ENCODE measurements around the gene TMEM18.

TMEM18 gene

GRCh38 chr2:675982-676646 is 1.1 kb downstream of the TMEM18 start:
- in situ Hi-C loops (cut with HindIII; ENCODE audit: low pct_ligation_motif_present, low pct_unique_long_range_greater_than_20kb, low sequenced_read_pairs) = no loop called here
- peak; percentile 90 for DNase-seq

DNA sequence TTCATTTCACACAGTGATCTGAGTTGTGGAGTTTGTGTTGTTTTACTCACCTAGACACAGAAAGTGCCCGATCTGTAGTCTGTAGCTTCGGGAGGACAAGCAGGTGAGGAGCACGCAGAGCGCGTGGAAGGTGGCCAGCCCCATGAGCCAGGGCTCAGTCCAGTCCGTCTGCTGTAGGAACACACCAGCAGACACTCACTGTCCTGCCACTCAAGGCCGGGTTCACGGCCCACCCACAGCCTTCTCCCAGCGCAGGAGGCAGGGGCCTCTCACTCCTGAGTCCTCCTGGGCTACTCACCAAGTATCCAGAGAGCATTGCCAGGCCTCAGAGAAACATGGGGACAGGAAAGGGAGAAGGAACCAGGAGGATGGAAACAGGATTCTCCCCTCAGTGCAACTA is 1.7 kb downstream of the TMEM18 start:
- DNase-seq = no peak
- in situ Hi-C loops (cut with HindIII; ENCODE audit: low pct_ligation_motif_present, low pct_unique_long_range_greater_than_20kb, low sequenced_read_pairs) = no loop called here

DNA sequence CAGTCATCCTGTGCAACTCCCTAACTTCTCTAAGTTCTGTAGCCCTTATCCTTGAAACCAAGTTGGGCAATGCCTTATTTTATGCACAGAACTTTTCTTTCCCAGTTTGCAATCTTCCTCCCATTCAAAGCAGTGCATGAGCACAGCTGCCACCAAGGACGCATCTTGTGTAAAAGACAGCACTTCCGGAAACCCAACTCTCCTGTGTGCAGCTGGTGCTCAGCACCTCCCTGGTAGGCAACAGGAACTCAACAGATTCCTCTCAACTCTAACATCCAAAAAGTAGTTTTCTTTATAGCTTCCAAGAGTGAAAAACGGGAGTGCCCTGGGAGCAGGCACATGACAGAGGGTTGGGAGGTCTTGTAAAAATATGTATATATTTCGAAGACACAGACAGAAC is 2.2 kb downstream of the TMEM18 start:
- in situ Hi-C loops (cut with HindIII; ENCODE audit: low pct_ligation_motif_present, low pct_unique_long_range_greater_than_20kb, low sequenced_read_pairs) = no loop called here

DNA sequence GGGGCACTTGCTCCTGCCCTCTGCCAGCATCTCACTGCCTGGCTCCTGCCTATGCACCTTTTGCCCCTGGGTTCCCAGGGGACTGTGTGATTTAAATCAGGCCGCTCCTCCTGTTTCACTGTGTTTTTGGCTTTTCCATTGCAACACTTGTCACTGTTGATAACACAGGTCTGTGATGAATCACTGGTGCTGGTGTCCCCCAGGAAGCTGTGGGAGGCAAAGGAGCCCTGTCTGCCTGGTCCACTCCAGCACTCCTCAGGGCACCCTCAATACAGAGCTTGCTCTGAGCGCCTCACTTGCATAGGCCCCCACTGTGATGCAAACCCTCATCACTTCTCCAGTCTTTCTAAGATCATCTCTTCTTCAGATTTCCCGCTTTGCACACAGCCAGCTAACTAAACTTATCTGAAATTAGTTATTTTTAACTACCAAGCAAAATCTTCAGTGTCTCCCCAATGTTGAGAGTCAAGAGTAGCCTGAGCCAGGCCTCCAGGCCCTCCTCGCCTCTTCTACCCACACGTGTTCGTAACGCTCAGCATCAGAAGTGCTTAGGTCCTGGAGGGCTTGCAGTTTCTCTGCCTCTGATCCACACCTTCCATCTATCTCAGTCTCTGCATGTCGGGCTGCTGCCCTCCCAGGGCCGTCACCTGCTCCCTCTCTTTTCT is 2.8 kb downstream of the TMEM18 start:
- in situ Hi-C loops (cut with HindIII; ENCODE audit: low pct_ligation_motif_present, low pct_unique_long_range_greater_than_20kb, low sequenced_read_pairs) = no loop called here
- DNase-seq = no peak

More for the DNA sequence above, 2.2 kb downstream of the TMEM18 start:
- DNase-seq = no peak

- peak; percentile 22 for DNase-seq
- in situ Hi-C loops (cut with HindIII; ENCODE audit: low pct_ligation_motif_present, low pct_unique_long_range_greater_than_20kb, low sequenced_read_pairs) = no loop called here
Measured at GRCh38 chr2:673615-674320, 3.4 kb downstream of the TMEM18 start.

GRCh38 chr2:673016-673415 is 4.2 kb downstream of the TMEM18 start:
- no peak for DNase-seq
- in situ Hi-C loops (cut with HindIII; ENCODE audit: low pct_ligation_motif_present, low pct_unique_long_range_greater_than_20kb, low sequenced_read_pairs) = no loop called here

GRCh38 chr2:672606-672905 is 4.7 kb downstream of the TMEM18 start:
- no peak for DNase-seq
- in situ Hi-C loops (cut with HindIII; ENCODE audit: low pct_ligation_motif_present, low pct_unique_long_range_greater_than_20kb, low sequenced_read_pairs) = no loop called here

GRCh38 chr2:671787-672605 is 5.2 kb downstream of the TMEM18 start:
- DNase-seq = no peak
- in situ Hi-C loops (cut with HindIII; ENCODE audit: low pct_ligation_motif_present, low pct_unique_long_range_greater_than_20kb, low sequenced_read_pairs) = no loop called here

GRCh38 chr2:671072-671471 is 6.1 kb downstream of the TMEM18 start:
- in situ Hi-C loops (cut with HindIII; ENCODE audit: low pct_ligation_motif_present, low pct_unique_long_range_greater_than_20kb, low sequenced_read_pairs) = no loop called here
- DNase-seq = no peak

GRCh38 chr2:670637-671036 is 6.6 kb downstream of the TMEM18 start:
- DNase-seq = no peak
- in situ Hi-C loops (cut with HindIII; ENCODE audit: low pct_ligation_motif_present, low pct_unique_long_range_greater_than_20kb, low sequenced_read_pairs) = no loop called here

DNA sequence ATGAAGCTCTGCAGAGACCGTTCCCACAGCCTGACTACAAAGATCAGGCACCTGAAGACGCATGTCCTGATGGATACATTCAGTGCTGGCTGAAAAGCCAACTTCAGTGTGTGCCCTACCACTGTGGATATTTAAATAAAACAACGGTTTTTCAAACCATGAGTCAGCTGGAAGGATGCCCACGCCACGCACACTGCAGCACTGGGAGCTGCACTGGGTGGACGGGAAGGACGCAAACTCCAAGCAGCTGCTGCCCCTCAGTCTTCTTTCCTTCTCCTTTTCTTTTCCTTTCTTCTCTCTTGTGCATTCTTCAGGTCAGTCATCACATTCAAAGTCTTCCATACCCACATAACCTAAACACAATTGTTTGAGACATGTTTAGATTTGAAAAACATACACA is 7.9 kb downstream of the TMEM18 start:
- in situ Hi-C loops (cut with HindIII; ENCODE audit: low pct_ligation_motif_present, low pct_unique_long_range_greater_than_20kb, low sequenced_read_pairs) = no loop called here
- peak; percentile 33 for DNase-seq

DNA sequence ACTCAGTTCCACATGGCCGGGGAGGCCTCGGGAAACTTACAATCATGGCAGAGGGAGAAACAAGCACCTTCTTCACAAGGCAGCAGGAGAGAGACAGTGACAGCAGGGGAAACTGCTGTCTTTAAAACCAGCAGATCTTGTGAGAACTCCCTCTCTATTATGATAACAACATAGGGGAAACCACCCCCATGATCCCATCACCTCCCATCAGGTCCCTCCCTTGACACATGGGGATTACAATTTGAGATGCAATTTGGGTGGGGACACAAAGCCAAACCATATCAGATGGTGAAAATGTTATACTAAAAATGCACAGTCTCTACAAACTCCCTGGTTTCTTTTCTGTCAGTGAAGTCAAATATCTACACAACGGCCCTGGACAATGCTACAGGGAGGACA is 9.2 kb downstream of the TMEM18 start:
- in situ Hi-C loops (cut with HindIII; ENCODE audit: low pct_ligation_motif_present, low pct_unique_long_range_greater_than_20kb, low sequenced_read_pairs) = no loop called here
- DNase-seq = no peak

DNA sequence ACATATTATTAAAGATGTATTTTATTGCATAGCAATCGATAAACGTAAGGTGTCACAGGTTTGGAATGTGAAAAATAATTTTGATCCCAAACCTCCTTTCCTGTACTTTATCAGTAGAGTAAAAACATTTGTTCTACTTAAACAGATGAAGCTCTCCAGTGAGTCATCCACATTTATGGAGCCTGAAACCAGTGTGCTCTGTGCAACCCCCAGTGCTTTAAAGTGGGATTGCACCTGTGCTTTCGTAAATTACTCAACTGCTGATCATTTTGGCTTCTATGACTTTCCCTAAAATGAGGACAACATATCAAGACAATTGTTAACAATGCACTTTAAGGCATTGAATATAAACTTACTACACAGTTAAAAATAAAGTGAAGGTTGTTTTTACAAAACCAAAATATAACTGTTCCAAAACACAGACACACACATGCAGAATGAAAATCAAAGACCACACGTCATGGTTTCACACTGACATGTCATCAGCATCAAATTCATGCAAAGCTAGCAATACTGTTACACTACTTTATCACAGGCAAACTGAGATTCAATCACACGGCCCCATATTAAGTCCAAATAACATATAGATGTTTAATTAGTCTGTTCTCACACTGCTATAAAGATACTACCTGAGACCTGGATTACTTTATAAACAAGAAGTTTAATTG is 9.7 kb downstream of the TMEM18 start:
- peak; percentile 81 for DNase-seq
- in situ Hi-C loops (cut with HindIII; ENCODE audit: low pct_ligation_motif_present, low pct_unique_long_range_greater_than_20kb, low sequenced_read_pairs) = no loop called here

DNA sequence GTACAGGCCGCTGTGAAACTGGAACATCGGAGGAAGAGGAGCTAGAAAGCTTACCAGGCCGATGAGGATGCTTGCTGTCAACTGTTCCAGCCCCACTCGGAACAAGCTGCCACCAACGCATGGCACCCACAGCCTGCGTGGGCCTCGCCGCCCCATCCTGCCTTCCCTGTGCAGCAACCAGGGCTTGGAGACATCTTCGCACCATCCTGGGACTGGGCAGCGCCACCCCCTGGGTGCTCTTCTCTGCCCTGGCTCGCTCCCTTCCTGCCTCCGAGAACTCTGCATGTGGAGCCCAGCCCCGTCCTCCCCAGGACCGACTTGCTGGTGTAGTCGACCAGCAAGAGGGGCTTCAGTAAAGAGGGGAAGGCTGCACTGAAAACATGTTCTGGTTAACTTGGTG is 10.8 kb downstream of the TMEM18 start:
- in situ Hi-C loops (cut with HindIII; ENCODE audit: low pct_ligation_motif_present, low pct_unique_long_range_greater_than_20kb, low sequenced_read_pairs) = no loop called here
- DNase-seq = no peak

GRCh38 chr2:665340-666073 is 11.7 kb downstream of the TMEM18 start:
- in situ Hi-C loops (cut with HindIII; ENCODE audit: low pct_ligation_motif_present, low pct_unique_long_range_greater_than_20kb, low sequenced_read_pairs) = no loop called here

GRCh38 chr2:664063-664462 is 13.1 kb downstream of the TMEM18 start:
- no peak for DNase-seq
- in situ Hi-C loops (cut with HindIII; ENCODE audit: low pct_ligation_motif_present, low pct_unique_long_range_greater_than_20kb, low sequenced_read_pairs) = no loop called here

More at GRCh38 chr2:665340-666073, 11.7 kb downstream of the TMEM18 start:
- DNase-seq = no peak

DNA sequence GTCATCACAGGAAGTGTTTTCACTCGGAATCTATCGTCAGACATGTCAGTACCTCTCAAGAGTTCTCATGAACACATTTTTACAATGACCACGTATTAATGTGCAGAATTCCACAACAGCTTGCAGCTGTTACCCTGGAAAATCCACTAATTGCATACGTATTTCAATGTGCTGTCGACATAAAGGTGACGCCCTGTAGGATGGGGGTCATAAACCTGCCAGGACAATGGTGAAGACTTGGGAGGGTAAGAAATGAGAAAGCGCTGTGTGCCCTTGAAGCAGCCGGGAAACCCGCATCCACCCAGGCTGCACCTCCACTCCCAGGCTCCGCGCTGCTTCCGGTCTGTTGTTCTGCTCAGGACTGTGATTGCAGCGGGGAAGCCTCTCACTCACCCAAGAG is 14.0 kb downstream of the TMEM18 start:
- in situ Hi-C loops (cut with HindIII; ENCODE audit: low pct_ligation_motif_present, low pct_unique_long_range_greater_than_20kb, low sequenced_read_pairs) = no loop called here
- no peak for DNase-seq

GRCh38 chr2:661360-661635 is 15.9 kb downstream of the TMEM18 start:
- DNase-seq = no peak
- in situ Hi-C loops (cut with HindIII; ENCODE audit: low pct_ligation_motif_present, low pct_unique_long_range_greater_than_20kb, low sequenced_read_pairs) = no loop called here

Measured in ACHN (cell line).